HG03571 (cell line): Measurements from ENCODE around the gene IRF1.
A peak's percentile ranks its signal among the peaks of the same experiment; 100 is the strongest.

Source experiments
- ATAC-seq: cut with Tn5 transposase; IDR thresholded peaks from one replicate; pipeline ENCODE4 v1.9.1; 2021; ENCODE audit not compliant: unreplicated experiment

Gene IRF1

DNA sequence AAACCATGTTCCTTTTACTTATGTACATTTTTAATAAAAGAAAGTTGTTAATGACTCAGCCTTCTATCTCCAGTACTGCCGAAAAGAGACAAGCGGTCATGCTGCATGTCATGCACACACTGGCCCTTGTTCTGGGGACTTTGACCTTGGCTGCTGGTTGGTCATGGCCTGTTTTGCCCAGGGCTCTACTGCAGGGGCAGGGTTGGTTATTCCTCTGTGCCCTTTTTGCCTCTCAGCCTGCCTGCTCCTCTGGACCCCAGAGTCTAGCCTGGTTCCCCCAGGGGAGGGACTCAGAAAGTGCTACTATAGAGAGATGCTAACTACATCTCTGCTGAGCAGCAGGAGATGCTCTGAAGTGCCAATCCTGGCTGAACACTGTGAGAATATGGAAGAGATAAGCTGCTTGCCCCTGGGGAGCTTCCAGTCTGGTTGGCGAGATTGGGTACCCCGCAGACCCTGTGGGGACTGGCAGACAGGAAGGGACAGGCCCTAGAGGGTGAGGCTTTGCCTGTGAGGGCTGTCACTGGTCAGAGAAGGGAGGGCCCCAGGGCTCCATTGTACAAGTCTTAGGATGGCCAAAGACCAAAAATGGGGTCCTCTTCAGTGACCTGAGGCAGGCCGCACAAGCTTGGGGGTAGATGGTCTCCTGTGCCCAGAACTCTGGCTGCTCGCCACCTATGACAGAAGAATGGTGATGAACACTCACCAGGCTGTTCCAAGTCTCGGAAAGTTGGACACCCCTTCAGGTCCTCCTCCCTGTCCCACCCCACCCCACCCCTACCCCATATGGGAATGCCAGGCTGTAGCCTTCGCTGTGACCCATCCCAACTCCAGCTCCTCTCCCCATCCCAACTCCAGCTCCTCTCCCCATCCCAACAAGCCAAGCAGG lies 14.3 kb downstream of the IRF1 start:
- ATAC-seq: no peak

GRCh38 chr5:132475497-132475882 lies 15.1 kb downstream of the IRF1 start:
- ATAC-seq: no peak

- ATAC-seq: no peak
These were observed 15.6 kb downstream of the IRF1 start for GRCh38 chr5:132474881-132475496.

DNA sequence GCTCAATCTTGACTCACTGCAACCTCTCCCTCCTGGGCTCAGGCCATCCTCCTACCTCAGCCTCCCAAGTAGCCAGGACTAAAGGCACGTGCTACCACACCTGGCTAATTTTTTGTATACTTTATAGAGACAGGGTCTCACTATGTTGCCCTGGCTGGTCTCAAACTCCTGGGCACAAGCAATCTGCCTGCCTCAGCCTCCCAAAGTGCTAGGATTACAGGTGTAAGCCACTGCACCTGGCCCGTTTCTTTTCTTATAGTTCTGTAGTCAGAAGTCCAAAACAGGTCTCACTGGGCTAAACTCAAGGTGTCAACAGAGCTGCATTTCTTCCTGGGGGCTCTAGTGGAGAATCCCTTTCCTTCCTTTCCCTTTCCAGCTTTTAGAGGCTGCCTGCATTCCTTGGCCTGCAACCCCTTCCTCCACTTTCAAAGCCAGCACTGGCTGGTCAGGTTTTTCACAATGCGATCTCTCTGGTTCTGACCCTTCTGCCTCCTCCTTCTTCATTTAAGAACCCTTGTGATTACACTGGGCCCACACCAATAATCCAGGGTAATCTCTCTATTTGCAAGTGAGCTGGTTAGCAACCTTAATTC lies 16.3 kb downstream of the IRF1 start:
- no peak for ATAC-seq

- ATAC-seq: no peak
These were observed 16.9 kb downstream of the IRF1 start for GRCh38 chr5:132473668-132474067.

DNA sequence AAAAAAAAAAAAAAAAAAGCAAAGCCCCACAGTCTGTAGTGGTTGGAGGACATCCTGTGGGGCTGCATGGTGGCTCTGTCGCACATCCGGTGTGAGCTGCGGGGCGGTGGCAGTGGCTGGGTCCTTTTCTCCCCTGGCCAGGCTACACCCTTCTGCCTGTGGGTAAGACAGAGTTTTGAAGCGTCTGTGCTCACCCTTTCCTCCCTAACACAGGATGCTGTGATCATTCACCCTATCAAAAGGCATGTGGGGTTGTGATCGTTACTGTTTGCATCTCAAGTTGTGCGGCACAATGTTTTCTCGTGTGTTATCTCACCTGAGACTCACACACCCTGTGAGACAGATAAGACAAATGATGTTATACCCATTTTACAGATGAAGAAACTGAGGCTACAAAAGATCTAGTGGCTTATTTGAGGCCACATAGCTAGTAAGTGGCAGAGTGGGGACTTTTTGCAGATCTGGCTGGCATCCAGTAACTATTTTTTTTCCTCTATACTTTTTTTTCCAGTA lies 17.5 kb downstream of the IRF1 start:
- ATAC-seq: peak; percentile 71

- ATAC-seq: no peak
These were observed 18.1 kb downstream of the IRF1 start for GRCh38 chr5:132472431-132472830.

GRCh38 chr5:132471944-132472343 lies 18.6 kb downstream of the IRF1 start:
- ATAC-seq: no peak

DNA sequence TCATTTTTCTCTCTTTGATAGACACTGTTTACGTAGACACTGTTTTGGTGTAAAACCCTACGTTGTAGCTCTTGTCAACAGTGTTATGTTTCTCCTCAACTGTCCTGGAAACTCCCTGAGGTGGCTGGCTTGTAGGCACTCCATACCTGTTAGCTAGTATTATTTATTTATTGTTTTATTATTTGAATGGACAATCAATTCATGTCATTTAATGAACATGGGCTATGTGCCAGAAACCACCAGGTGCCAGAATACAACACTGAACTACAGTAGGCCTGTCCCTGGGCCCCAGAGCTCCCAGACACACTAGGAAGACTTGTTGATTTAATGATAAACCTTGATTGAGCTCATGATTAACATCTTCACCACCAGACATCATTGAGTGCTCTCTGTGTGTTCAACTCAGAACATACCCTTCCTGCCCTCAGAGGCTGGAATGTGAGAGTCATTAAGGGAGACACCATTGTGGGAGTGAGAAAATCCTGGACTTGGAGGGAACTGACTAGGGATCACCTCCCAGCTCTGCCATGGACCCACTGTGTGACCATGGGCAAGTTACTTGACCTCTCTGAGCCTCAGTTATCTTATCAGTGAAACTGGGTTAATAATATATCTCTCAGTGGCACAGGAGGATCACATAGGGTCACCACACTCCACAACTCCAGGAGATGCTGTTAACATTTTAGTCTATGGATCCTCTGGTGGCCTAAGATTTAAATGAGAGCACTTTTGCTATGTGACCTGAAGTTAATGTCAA lies 19.2 kb downstream of the IRF1 start:
- ATAC-seq: no peak

DNA sequence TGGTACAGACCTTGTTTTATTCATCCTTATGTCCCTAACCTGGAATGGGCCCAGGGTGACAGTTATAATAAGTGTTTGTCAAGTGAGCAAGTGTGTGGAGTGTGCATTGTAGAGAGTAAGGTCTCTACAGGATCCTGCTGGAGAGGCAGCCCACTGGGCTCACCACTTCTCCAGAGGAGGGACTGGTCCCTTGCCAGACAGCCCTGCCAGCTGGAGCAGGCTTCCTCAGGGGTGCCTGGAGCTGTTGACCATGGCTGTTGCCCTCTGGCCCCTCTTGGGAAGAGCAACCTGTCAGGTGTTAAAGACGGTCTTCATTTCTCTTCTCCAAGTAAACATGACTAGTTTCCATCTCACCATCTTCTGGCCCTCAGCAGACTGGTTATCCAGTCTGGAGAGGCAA lies 20.0 kb downstream of the IRF1 start:
- no peak for ATAC-seq

DNA sequence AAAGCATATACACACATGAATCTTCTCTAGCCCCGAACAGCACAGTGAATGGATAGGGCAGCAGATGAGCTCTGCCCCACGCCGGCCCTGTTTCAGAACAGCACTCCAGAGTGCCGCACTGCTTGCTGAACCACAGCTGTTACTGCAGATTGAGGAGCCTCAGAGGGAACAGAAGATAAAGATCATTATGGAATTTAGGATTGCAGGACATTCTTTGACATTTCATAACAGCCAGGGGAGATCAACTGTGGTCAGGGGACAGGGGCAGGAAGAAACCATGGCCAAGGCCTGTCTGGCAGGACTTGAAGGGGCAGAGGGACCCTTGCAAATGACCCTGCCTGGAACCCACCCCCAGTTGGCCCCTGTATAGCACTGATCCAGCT lies 20.6 kb downstream of the IRF1 start:
- no peak for ATAC-seq

GRCh38 chr5:132469380-132470009 lies 21.1 kb downstream of the IRF1 start:
- no peak for ATAC-seq

GRCh38 chr5:132468656-132469379 lies 21.8 kb downstream of the IRF1 start:
- no peak for ATAC-seq

- ATAC-seq: peak; percentile 31
These were observed 23.1 kb downstream of the IRF1 start for GRCh38 chr5:132467287-132467984.

GRCh38 chr5:132466433-132467286 lies 23.9 kb downstream of the IRF1 start:
- peak; percentile 45 for ATAC-seq

DNA sequence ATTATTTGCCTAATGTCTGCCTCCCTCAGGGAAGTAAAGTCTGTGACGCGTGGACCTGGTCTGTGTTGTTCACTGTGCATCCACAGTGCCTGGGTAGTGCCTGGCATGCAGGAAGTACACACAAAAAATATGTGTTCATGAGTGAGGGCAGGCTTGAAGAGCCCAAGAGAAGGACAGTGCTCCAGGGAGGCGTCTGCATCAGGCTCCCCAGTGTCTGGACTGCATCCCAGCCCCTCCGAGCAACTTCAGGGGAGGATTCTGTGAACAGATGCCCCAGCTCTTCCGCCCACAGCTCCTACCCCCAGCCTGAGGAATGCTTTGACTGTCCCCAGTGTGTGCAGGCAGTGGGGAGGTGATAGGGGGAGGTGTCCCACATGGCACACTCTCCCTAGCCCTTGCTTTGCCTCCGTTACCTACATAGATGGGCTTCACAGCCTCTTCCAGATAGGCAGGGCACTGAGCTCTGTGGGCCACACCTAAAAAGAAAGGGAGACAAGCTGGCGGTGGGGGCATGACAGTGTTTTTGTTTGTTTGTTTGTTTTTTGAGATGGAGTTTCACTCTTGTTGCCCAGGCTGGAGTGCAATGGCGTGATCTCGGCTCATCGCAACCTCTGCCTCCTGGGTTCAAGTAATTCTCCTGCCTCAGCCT lies 25.4 kb downstream of the IRF1 start:
- no peak for ATAC-seq

DNA sequence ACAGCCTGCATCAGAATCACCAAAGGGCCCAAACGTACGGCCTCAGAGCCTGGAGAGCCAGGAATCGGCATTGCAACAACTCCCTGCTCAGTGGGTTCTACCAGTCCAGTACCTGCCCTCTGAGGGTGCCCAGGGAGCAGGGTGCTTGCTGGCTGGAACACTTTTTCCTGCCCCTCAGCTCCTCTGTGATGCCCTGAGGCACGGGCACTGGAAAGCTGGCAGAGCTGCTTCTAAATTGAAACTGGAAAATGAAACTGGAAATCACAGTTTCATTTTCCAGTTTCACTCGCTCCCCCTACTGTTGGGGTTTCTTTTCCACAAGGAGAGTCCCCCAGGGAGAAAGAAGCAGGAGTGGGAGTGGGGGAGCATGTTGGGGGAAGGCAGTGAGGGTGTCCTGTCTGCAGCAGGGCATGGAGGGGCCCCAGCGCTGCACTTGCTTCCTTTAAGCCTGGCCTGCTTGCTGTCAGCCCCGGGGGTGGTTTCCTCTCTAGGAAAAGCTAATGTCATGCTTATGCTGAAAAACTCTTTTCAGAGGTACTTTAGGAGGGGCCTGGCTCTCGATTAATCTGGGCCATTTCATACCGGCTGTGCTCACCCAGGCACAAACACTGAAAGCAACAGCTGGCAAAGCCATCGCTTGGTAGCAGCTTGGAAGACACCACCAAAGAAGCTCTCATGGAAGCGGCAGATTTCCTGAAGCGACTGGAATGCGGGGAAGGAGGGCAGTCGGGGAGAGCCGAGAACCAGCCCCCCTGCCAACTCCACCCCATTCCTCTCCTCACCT lies 26.2 kb downstream of the IRF1 start:
- no peak for ATAC-seq
